IgD-negative memory B cell (primary cell): Measurements from ENCODE around the gene KCTD18. TPM values are rescaled to one million over a fixed set of nuclear protein-coding genes. Genes with fewer than 3 reads are reported as not detected.

Experiments used
- H3K27ac Mint-ChIP-seq, 3 donors: one replicate each; pipeline ENCODE4 v1.8.0; 2020 to 2022; ENCODE audit warnings: mild to moderate bottlenecking in 3 of 3, mixed read lengths in 3 of 3, moderate library complexity in 1 of 3
- H3K27me3 Mint-ChIP-seq: one replicate; pipeline ENCODE4 v1.8.0; 2021; ENCODE audit warnings: mixed read lengths
- H3K36me3 Mint-ChIP-seq: one replicate; pipeline ENCODE4 v1.8.0; 2020; ENCODE audit warnings: mild to moderate bottlenecking, mixed read lengths
- H3K4me1 Mint-ChIP-seq, 3 donors: one replicate each; pipeline ENCODE4 v1.8.0; 2020 to 2022; ENCODE audit warnings: mixed read lengths in 3 of 3, mild to moderate bottlenecking in 1 of 3
- H3K4me3 Mint-ChIP-seq, 4 donors: one replicate each; pipeline ENCODE4 v1.8.0; 2020 to 2022; ENCODE audit warnings: mild to moderate bottlenecking in 4 of 4, mixed read lengths in 4 of 4, moderate library complexity in 3 of 4
- H3K9me3 Mint-ChIP-seq, 3 donors: one replicate each; pipeline ENCODE4 v1.8.0; 2020 to 2021; ENCODE audit warnings: mixed read lengths in 3 of 3, mild to moderate bottlenecking in 1 of 3
- polyA plus RNA-seq: library from polyadenylated mRNA; unstranded; fragments of 300-500 nt; fragmentation: Illumina TruSeq; gene quantifications from one replicate; pipeline ENCODE4 v1.2.3, GENCODE V29; 2021

The KCTD18 gene
- polyA plus RNA-seq, 1 donor from 2014 or later = 22.2 TPM

GRCh38 chr2:200442471-200442870 is 67.4 kb downstream of the KCTD18 start:
- H3K4me1 Mint-ChIP-seq = peaks cover 0 to 1% (median 0%) of the 10 kb centered on the region in 3 donors
- no peak overlapping the region for H3K4me3 Mint-ChIP-seq
- no peak overlapping the region for H3K27ac Mint-ChIP-seq
- H3K9me3 Mint-ChIP-seq = no peaks in the 10 kb centered on the region
- H3K36me3 Mint-ChIP-seq = no peaks in the 10 kb centered on the region
- H3K27me3 Mint-ChIP-seq = peaks cover 4% of the 10 kb centered on the region

- H3K9me3 Mint-ChIP-seq = peaks cover 0 to 2% (median 0%) of the 10 kb centered on the region in 3 donors
- no peak overlapping the region for H3K4me3 Mint-ChIP-seq
- H3K36me3 Mint-ChIP-seq = no peaks in the 10 kb centered on the region
- H3K27me3 Mint-ChIP-seq = peaks cover 4% of the 10 kb centered on the region
- H3K27ac Mint-ChIP-seq = no peak overlapping the region
- peaks cover 0 to 1% (median 0%) of the 10 kb centered on the region in 3 donors for H3K4me1 Mint-ChIP-seq
Measured at GRCh38 chr2:200439981-200440380, 69.9 kb downstream of the KCTD18 start.

Other genes with a start within 250 kb of the KCTD18 start
- gene SPATS2L, start 203.4 kb downstream of the KCTD18 start, polyA plus RNA-seq = 0.50 TPM
- 3.5 TPM for gene SGO2, start 16.1 kb upstream of the KCTD18 start, polyA plus RNA-seq
- not detected for gene AOX1, start 75.9 kb upstream of the KCTD18 start, polyA plus RNA-seq